ENCODE measurements around the gene PTDSS2.
A peak's percentile ranks its signal among the peaks of the same experiment; 100 is the strongest.

Gene PTDSS2

GRCh38 chr11:494761-495536 is 44.9 kb downstream of the PTDSS2 start:
- no peak for DNase-seq

DNA sequence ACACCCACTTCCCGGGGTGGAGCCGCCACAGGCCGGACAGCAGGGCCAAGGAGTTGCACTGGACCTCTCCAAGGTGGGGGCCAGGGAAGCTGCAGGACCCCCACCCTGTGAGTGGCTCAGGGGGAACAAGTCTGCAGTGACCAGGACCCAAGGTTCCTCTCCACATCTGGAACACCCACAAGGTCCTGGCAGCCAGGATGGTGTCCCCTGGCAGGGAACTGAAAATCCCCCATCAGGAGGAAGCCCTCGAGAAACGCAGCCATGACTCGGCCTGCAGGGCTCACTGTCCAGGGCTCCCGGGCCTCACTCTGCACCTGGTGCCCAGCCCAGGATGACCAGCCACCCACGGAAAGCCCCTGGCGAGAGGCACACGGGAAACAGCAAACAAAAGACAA is 45.5 kb downstream of the PTDSS2 start:
- no peak for DNase-seq

- DNase-seq, result no peak
Measured at GRCh38 chr11:496834-497564, 46.9 kb downstream of the PTDSS2 start.

DNA sequence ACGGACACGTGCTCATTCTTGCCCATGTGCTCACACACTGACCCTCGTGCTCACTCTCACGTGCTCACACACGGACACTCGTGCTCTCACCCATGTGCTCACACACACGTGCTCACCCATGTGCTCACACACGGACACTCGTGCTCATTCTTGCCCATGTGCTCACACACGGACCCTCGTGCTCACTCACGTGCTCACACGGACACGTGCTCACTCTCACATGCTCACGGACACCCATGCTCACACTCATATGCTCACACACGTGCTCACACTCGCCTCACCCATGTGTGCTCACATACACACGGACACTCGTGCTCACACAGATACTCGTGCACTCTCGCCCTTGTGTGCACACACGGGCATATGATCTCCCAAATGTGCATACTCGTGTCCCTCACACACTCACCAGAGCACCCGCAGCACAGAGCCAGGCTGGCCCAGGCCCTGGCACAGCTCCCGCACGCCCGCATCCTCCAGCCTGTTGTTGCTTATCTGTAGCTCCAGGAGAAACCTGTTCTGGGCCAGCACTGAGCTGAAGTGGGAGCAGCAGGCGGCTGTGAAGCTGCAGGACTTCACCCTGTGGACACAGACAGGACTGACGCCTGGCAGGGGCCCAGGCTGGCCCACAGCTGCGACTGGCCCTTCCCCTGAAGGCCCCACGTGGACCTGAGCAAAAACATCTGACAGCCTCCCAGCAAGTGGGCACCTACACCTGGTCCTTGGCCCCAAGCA is 47.7 kb downstream of the PTDSS2 start:
- no peak for DNase-seq

DNA sequence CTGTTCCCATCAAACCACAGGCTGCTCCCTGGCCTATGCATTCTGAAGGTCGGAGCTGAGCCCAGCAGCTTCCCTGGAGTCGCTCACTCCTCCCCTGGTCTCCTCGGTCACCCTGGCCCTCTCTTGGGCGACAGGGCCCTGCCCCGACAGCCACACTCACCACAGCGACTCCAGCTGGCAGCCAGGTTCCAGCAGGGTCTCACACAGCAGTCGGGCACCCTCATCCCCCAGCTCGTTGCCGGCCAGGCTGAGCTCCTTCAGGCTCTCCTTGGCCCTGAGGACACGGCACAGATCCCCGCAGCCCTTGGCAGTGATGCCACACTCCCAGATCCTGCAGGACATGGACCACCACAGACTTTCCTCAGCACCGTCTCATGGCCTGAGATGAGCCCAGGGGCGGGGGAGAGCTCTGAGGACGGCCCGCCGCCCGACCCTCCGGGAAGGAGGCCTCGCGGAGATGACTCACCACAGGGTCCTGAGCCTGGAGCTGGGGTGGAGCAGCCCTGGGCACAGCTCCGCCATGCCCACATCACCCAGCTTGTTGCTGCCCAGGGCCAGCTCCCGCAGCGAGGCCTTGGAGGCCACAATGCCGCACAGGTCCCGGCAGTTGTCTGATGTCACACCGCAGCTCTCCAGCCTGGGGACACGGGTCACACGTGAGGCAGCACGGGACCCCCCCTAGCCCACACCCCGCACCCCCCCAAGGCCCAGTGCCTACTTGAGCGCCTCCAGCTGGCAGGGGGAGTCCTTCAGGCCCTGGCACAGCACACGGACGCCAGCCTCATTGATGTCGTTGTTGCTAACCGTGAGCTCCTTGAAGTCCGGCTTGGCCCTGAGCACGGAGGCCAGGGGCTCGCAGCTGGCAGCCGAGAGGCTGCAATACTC is 48.5 kb downstream of the PTDSS2 start:
- DNase-seq, result no peak

GRCh38 chr11:499201-500076 is 49.4 kb downstream of the PTDSS2 start:
- DNase-seq, result no peak

GRCh38 chr11:501001-501682 is 51.1 kb downstream of the PTDSS2 start:
- no peak for DNase-seq

GRCh38 chr11:501683-502287 is 51.7 kb downstream of the PTDSS2 start:
- no peak for DNase-seq

- DNase-seq, result no peak
Measured at GRCh38 chr11:502288-503178, 52.5 kb downstream of the PTDSS2 start.

DNA sequence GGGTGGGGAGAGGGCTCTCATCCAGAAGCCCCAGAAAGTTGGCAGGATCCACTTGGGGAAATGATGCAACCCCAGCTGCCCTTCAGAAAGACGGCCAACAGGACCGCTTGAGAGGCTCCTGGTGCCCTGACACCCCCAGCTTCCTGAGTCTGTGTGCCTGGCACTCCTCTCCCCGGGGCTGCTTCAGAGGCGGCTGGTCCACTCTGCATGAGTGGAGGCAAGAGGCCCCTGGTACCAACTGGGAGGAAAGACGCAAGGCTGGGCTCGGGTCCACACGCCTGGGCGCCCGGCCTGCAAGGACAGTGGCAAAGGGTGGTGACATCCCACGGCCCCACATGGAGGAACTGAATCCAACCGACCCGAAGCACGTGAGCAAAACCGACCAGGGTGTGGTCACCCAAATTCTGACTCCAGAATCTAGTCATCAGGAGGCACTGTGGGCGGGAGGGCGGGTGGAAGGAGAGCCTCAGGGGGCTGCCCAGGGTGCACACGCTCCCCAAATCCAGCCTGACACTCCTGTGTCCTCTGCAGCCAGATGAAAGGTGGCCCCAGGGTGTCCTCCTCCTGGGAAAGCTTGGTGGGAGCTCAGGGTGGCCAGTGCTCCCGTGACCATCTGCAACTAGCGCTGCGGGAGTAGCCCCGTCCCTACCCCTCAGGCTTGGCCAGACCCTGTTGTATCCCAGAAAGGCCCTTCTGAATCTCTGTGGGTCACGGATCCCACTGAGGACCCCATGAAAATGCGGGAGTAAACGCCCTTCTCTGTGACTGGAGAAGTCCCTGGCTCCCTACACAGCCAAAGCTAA is 53.3 kb downstream of the PTDSS2 start:
- DNase-seq, result peak; percentile 96

DNA sequence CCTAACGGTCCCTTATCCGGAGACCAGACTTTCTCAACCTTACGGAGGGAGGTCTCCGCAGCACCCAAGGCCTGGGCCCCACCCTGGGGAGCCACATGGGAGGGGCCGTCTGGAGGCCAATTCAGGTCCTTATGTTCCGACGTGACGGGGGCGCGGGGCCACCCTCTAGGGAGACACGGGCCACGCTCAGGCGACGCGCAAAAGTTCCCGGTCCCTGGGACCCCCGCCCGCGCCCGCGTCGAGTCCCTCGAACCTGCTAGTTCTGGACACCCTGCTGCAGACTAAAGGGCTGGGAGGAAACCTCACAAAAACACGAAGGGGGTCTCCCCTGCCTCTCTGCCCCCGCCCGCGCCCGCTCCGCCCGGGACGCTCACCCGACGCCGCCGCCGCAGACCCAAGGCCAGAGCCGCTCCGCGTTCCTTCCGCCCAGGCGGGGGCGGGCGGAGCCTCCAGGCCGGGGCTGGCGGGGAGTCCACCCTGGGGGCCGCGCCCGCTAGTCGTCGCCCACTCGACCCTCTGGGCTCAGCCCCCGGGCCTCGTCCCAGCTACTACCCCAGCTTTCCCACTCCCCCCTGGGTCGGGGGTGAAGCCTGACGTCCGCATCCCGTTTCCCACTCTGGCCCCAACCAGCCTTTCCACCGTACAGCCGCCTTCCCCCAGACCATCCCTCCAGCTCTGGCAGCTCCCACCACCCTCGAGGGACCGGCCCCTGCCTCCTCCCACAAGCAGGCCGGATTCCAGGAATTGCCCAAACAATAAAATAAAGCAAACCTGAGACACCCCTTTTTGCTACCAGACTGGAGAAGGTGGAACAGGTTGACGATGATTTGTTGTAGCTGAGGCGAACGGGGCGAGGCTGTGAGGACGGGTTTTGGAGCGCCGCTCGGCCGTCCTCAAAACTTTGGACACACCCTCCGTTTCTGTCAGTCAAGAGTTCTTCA is 54.2 kb downstream of the PTDSS2 start:
- DNase-seq, result peak; percentile 57

- no peak for DNase-seq
Measured at GRCh38 chr11:504994-505344, 54.9 kb downstream of the PTDSS2 start.

DNA sequence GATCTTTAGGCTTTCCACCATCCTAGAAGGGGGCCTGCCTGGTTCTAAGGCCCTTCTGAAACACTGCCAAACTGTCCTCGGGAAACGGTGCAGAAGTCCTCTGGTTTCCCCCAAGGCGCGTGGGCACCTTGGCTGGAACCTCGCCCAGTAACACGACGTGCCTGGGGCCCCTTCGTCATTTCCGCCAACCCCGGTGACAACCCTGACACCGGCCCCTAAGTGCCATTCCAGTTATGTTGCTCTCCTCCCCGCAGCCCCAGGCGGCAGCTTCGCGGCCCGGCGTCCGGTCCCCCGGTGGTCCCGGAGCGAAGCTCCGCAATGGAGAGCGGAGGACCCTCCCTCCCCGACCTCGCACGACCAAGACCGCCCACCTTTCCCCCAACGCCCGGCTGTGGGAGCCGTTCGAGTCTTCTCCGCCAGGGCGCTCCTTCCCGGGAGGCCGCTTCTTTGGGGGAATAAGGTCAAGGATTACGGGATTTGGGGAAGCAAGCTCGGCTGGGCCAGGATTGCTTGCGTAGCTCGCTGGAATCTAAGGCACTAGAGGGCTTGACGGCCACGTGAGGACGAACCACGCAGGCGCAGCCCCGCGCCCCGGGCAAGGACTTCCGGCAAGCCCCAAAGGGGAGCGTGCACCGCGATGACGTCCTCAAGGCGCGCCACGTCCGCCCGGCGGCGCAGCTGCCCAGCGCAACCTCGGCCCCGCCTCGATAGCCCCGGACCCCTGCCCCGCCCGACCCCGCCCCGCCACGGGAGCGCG is 56.3 kb downstream of the PTDSS2 start:
- peak; percentile 98 for DNase-seq

DNA sequence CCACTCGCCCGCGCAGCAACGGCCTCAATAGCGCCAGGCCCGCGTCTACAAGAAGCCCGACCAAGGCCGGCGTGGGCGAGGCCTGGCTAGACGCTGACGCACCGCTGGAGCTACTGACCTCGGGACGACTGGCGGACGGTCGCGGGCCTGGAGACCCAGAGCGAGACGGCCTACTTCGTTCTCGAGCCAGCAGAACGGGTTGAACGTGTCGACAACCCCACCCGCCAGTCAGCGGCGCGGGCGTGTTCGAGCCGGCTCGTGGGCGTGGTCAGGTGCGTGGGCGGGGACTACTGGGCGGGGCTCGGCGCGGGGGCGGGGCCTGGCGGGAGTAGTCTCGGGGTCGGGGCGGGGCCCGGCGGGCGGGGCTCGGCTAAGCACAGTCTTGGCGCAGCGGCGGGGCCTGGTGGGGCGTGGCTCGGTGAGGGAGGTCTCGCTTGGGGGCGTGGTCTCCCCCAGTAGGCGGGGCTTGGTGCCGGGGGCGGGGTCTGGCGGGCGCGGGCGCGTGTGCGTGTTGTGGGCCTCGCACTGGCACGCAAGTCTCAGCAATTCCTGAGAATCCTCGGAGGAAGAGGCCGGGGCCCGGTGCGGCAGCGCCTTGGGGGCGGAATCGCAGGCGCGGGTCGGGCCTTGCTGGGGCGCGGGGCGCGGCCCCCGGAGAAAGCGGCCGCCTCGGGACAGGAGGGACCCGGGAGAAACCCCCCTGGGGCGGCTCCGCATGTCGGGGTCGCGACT is 57.1 kb downstream of the PTDSS2 start, which contains the start of gene RNH1:
TSS of gene RNH1 (minus strand) at position 248 of the 732 bp plus-strand sequence. CDS start 5,080 bp downstream, outside the sequence.
- DNase-seq, result peak; percentile 98

DNA sequence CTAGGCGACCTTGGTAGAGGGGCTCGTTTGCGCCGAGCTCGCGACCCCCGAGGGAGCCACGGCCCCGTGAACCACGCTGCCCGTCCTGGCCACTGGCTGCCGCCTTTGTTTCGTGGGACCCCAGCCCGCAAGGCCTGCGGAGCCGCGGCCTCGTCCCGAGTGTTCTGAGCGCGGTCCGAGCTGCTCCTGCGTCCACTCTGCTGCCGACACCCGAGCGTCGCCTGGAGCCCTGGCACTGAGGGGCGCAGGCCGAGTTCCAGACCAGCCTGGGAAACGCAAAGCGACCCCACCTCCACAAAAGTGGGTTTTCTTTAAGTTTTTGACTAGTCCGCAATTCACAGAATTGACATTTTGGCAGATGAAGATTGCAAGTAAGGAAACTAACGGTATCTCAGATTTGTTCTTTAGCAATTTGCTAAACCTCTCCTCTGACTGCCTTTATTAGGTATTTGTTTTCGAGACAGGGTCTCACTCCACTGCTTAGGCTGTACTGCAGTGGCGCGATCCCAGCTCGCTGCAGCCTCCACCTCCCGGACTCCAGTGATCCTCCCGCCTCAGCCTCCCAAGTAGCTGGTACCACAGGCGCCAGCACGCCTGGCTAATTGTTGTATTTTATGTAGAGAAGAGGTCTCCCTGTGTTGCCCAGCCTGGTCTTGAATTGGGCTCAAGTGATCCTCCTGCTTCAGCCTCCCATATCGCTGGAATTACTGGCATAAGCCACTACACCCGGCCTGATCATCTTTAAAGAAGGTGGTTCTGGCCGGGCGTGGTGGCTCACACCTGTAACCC is 57.8 kb downstream of the PTDSS2 start:
- no peak for DNase-seq

Data from inflammatory macrophage treated with lipopolysaccharide for 4 hours (primary cell).